CD4-positive, CD25-positive, alpha-beta regulatory T cell (primary cell): ENCODE data around the gene ABTB2. TPM values are rescaled to one million over a fixed set of nuclear protein-coding genes. Genes with fewer than 3 reads are reported as not detected.

Experiments
- ATAC-seq, 2 donors: fragments of 150-1000 bp; cut with Tn5 transposase; one replicate each; pipeline ENCODE4 v1.10.0; 2021; ENCODE audit warnings: low read depth in 2 of 2, moderate number of reproducible peaks in 2 of 2, moderate library complexity in 1 of 2
- DNase-seq, 3 donors: peaks; one replicate each; pipeline versions ENCODE4 v3.0.0 to v3.0.0-alpha.2; 2012 to 2022; ENCODE audit warnings: mixed read lengths in 1 of 3
- H3K27ac ChIP-seq: one replicate; pipeline ENCODE4 v1.7.0; 2013; ENCODE audit warnings: mild to moderate bottlenecking, low read length; ENCODE audit not compliant: insufficient read depth, poor library complexity, severe bottlenecking
- H3K27me3 ChIP-seq: one replicate; pipeline ENCODE4 v1.7.0; 2013; ENCODE audit warnings: low read length; ENCODE audit not compliant: control insufficient read depth, insufficient read depth
- H3K36me3 ChIP-seq: one replicate; pipeline ENCODE4 v1.7.0; 2013; ENCODE audit warnings: mild to moderate bottlenecking, low read length, moderate library complexity; ENCODE audit not compliant: control insufficient read depth, insufficient read depth
- H3K4me1 ChIP-seq: 2 replicates; pipeline ENCODE4 v1.7.0; 2013; ENCODE audit warnings: mild to moderate bottlenecking, low read length; ENCODE audit not compliant: insufficient read depth, control insufficient read depth, poor library complexity, severe bottlenecking
- H3K4me3 ChIP-seq: one replicate; pipeline ENCODE4 v1.7.0; 2013; ENCODE audit warnings: low read depth, mild to moderate bottlenecking, low read length, moderate library complexity
- H3K9me3 ChIP-seq, 2 experiments: 1 replicate in 1 of 2; 2 replicates in 1 of 2; pipeline ENCODE4 v1.7.0; 2013; ENCODE audit warnings: low read length in 2 of 2, mild to moderate bottlenecking in 1 of 2, moderate library complexity in 1 of 2; ENCODE audit not compliant: control insufficient read depth in 2 of 2
- H3K27ac Mint-ChIP-seq, 3 donors: one replicate each; pipeline ENCODE4 v1.8.0; 2020 to 2022; ENCODE audit warnings: mild to moderate bottlenecking in 3 of 3, mixed read lengths in 3 of 3, moderate library complexity in 2 of 3
- H3K27me3 Mint-ChIP-seq: one replicate; pipeline ENCODE4 v1.8.0; 2022; ENCODE audit warnings: mild to moderate bottlenecking, mixed read lengths
- H3K36me3 Mint-ChIP-seq: one replicate; pipeline ENCODE4 v1.8.0; 2020; ENCODE audit warnings: mixed read lengths
- H3K4me1 Mint-ChIP-seq, 4 donors: one replicate each; pipeline ENCODE4 v1.8.0; 2020 to 2022; ENCODE audit warnings: mixed read lengths in 4 of 4, mild to moderate bottlenecking in 1 of 4
- H3K4me3 Mint-ChIP-seq, 4 donors: one replicate each; pipeline ENCODE4 v1.8.0; 2020 to 2022; ENCODE audit warnings: mild to moderate bottlenecking in 4 of 4, mixed read lengths in 4 of 4, moderate library complexity in 3 of 4
- H3K9me3 Mint-ChIP-seq, 7 donors: one replicate each; pipeline ENCODE4 v1.8.0; 2020 to 2022; ENCODE audit warnings: mixed read lengths in 7 of 7, mild to moderate bottlenecking in 3 of 7, moderate library complexity in 2 of 7
- polyA plus RNA-seq, 4 donors: library from polyadenylated mRNA; unstranded; fragments of 300-500 nt; fragmentation: Illumina TruSeq; gene quantifications; one replicate each; pipeline ENCODE4 v1.2.3, GENCODE V29; 2021
- total RNA-seq: library from RNA; stranded (reverse); gene quantifications from one replicate; pipeline ENCODE4 v1.2.3, GENCODE V29; 2022

ABTB2 gene
- total and polyA plus RNA-seq, 5 donors from 2014 or later: 0.12 to 0.89 (median 0.13) TPM; not detected in 2

DNA sequence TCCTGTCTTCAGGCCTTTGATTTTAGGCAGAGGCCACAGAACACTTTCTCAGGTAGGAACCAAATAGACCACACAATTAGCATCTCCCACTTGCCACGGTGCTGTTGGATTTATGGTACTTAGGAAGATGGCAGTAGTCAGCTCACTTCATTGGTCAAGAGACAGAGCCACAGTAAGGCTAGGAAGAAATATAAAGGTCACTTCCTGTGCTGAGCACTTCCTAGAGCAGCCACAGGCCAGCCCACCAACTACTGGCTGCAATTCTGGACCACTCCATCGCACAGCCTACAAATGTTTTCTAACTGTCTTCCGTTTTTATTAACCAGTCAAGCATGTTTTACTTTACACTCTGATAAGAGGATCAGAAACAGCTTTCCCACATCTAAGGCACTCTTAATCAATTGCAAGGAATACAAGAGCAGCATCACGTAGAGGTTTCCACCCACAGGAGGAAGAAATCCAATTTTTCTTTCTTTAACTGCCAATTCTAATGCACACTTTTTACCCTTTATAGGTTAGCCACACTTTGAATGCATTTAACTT, 54.7 kb downstream of the ABTB2 start:
- DNase-seq: no peak
- Histone ChIP-seq H3K9me3 (no peaks in the 10 kb centered on the region), H3K27ac (no peak overlapping the region), H3K4me1 (no peaks in the 10 kb centered on the region), H3K27me3 (no peaks in the 10 kb centered on the region), H3K36me3 (no peaks in the 10 kb centered on the region), H3K4me3 (no peak overlapping the region)
- Mint-ChIP-seq H3K36me3 (no peaks in the 10 kb centered on the region), H3K9me3 (no peaks in the 10 kb centered on the region), H3K27me3 (peaks cover 6% of the 10 kb centered on the region), H3K4me3 (no peak overlapping the region), H3K27ac (no peak overlapping the region), H3K4me1 (peaks cover 0 to 5% (median 1%) of the 10 kb centered on the region in 4 donors)
- ATAC-seq: no peak

DNA sequence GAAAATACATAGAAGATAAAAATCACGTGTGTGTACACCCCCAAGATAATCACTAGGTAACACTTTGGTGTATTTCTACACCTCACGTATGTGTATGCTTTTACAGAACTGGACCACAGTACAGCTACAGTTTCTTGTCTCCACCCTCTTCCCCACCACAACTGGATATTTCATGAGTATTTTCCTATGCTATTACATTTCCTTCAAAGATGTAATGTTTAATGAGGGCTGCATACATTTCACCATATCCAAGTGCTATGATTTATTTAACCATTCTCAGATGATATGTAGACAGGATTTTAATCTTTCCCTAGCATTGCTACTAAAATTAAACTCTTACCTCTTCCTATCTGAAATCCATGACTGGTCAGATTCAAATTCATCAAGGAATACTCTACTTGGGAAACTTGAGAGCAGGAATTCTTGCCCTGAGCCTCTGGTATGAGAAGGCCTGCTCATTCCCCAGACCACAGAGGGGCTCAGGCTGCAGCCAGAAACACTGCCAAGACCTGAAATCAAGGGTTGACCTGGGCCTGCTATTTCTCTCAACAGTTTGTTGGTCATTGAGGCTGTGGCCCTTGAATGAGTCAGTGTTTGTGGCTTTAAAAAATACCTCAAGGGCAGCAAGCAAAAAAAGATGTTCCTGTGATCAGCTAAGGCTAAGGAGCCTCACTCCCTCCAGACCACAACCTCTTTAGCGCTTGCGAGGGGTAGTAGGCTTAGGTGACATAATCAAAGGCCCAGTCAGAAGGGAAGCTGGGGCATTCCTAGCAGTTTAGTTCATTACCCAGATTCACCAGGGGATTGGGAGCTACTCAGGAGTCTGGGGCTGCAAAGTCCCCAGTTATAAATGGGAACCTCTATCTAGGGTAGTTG, 55.5 kb downstream of the ABTB2 start:
- H3K4me3 Mint-ChIP-seq: no peak overlapping the region
- no peak for DNase-seq
- H3K27ac ChIP-seq: no peak overlapping the region

DNA sequence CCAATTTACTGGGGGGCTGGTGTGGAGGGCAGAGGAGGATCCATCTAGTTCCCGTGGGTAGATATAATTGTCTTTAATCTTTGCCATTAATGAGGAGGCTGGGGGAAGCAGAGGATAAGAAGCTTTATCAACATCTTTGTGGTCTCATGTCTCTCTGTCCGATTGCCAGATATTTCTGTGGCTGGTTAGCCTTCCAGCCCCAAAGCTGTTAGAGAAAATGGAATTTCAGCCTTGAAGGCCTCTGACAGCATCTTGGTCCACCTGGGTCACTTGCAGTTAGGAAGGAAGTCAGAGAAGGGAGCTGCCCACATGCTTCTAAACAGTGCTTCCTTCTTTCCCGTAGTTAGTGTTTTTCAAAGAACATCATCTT, 56.9 kb downstream of the ABTB2 start:
- Histone ChIP-seq H3K27me3 (no peaks in the 10 kb centered on the region), H3K36me3 (no peaks in the 10 kb centered on the region), H3K4me1 (no peaks in the 10 kb centered on the region), H3K9me3 (no peaks in the 10 kb centered on the region), H3K4me3 (no peak overlapping the region), H3K27ac (no peak overlapping the region)
- no peak overlapping the region for H3K4me3 Mint-ChIP-seq
- no peaks in the 10 kb centered on the region for H3K9me3 Mint-ChIP-seq
- ATAC-seq (no peak), DNase-seq (no peak)
- H3K4me1 Mint-ChIP-seq: peaks cover 0 to 2% (median 0%) of the 10 kb centered on the region in 4 donors
- H3K36me3 Mint-ChIP-seq: no peaks in the 10 kb centered on the region
- peaks cover 9% of the 10 kb centered on the region for H3K27me3 Mint-ChIP-seq
- H3K27ac Mint-ChIP-seq: peak overlapping the region in 2 of 3 donors; percentile 18 to 20

More for the DNA sequence above, 55.5 kb downstream of the ABTB2 start:
- Mint-ChIP-seq H3K27me3 (peaks cover 9% of the 10 kb centered on the region), H3K4me1 (peaks cover 0 to 2% (median 0%) of the 10 kb centered on the region in 4 donors), H3K36me3 (no peaks in the 10 kb centered on the region), H3K9me3 (no peaks in the 10 kb centered on the region), H3K27ac (no peak overlapping the region)
- Histone ChIP-seq H3K4me3 (no peak overlapping the region), H3K36me3 (no peaks in the 10 kb centered on the region), H3K4me1 (no peaks in the 10 kb centered on the region), H3K9me3 (no peaks in the 10 kb centered on the region), H3K27me3 (no peaks in the 10 kb centered on the region)
- ATAC-seq: no peak

DNA sequence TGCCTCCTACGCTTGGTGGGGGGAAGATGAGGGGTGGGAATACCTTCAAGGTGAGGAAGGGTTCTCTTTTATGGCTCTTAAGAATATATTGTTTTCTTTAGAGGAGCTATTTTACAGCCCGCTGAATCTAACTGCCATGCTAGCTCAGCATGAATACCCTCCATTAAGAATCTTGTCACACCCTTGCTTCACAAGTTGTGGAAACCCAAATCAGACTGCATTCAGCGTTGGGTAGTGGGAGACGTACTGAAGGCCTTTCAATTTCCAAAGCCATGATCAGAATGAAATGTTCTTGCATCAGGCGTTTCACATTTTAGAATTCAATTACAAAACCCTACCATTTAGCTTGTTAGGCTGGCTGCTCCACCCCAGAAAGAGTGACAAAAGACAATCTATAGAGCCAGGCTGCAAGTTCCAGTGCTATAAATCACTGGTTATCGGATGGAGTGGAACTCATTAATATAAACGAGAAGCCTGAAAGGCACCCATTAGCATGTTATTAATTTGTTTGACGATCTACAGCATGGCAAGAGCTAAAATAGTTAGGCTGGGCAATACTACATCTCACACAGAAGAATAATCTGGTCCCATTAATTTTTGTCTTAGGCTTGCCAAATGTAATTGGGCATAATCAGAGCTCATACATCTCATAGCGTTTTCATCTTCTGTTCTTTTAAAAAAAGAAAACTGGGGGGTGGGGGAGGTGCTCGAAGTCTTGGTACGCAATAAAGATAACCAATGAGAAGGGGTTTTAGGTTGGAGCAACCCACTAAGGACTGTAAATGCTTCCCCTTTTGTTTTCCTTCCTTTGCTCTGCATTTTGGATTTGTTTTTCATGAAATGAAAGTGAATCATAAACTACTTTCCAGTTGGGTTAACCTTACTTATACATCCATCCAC, 57.5 kb downstream of the ABTB2 start:
- Mint-ChIP-seq H3K4me1 (peaks cover 0 to 2% (median 0%) of the 10 kb centered on the region in 4 donors), H3K36me3 (no peaks in the 10 kb centered on the region), H3K4me3 (no peak overlapping the region), H3K27ac (peak overlapping the region in 1 of 3 donors; percentile 18), H3K9me3 (no peaks in the 10 kb centered on the region), H3K27me3 (peaks cover 7% of the 10 kb centered on the region)
- Histone ChIP-seq H3K27me3 (no peaks in the 10 kb centered on the region), H3K4me3 (no peak overlapping the region), H3K27ac (no peak overlapping the region), H3K4me1 (no peaks in the 10 kb centered on the region), H3K9me3 (no peaks in the 10 kb centered on the region), H3K36me3 (no peaks in the 10 kb centered on the region)
- ATAC-seq (no peak), DNase-seq (no peak)

DNA sequence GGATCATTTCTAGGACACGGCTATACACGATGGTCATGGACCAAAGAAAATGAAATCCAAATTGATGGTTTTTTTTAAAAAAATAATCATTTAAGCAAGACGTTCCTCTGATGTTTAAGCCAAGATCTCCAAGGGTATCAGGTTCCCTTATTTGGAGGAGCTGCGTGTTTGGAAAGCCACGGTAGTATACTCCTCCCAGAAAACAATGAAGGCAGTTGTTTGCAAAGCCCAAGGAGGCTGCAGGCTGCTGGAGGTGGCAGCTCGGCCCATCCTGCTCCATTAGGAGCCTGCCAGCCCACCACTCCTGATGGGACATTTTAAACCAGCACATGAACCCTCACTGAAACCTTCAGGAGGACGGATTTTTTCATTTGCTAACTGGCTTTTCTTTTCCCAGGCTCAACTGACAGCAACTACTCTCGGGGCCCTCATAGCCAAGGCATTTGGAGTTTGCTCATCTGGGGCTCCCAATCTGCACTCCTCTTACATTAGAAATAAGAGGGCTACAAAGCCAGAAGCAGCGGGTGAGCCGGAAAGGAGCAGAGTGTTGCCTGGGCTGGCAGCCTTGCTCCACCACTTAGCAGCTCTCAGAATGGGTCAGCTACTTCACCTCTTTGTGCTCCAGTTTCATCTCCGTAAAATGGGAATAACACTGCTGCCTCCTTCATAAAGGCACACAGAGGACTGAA, 58.4 kb downstream of the ABTB2 start:
- Mint-ChIP-seq H3K4me1 (peaks cover 0 to 2% (median 0%) of the 10 kb centered on the region in 4 donors), H3K27ac (no peak overlapping the region), H3K27me3 (peaks cover 5% of the 10 kb centered on the region), H3K9me3 (no peaks in the 10 kb centered on the region), H3K36me3 (no peaks in the 10 kb centered on the region), H3K4me3 (no peak overlapping the region)
- Histone ChIP-seq H3K27me3 (no peaks in the 10 kb centered on the region), H3K36me3 (no peaks in the 10 kb centered on the region), H3K4me1 (no peaks in the 10 kb centered on the region), H3K27ac (no peak overlapping the region), H3K9me3 (no peaks in the 10 kb centered on the region), H3K4me3 (no peak overlapping the region)
- no peak for ATAC-seq
- DNase-seq: no peak

DNA sequence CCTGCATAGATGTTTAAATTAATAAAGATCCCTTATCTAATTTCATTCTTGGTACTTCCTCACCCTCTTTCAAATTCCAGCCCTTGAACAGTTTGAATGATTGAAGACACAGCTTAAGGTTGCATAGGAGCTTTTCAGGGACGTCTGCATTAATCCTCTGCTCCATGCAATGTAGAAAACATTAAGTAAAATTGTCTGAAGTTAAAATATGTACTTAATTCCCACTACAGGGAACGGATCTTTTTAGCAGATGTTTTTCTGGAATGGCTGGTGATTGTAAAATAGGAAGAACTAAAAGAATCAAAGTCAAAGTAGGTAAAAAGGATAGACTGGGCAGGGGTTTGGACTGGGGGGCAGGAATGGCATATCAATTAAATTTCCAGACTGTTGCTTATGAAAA, 58.9 kb downstream of the ABTB2 start:
- no peaks in the 10 kb centered on the region for H3K4me1 ChIP-seq
- no peaks in the 10 kb centered on the region for H3K36me3 ChIP-seq
- DNase-seq (no peak), ATAC-seq (no peak)
- H3K9me3 ChIP-seq: no peaks in the 10 kb centered on the region
- Mint-ChIP-seq H3K27ac (no peak overlapping the region), H3K27me3 (peaks cover 5% of the 10 kb centered on the region), H3K9me3 (no peaks in the 10 kb centered on the region), H3K4me1 (peaks cover 0 to 2% (median 0%) of the 10 kb centered on the region in 4 donors), H3K4me3 (no peak overlapping the region), H3K36me3 (no peaks in the 10 kb centered on the region)
- no peak overlapping the region for H3K27ac ChIP-seq
- H3K4me3 ChIP-seq: no peak overlapping the region
- no peaks in the 10 kb centered on the region for H3K27me3 ChIP-seq

DNA sequence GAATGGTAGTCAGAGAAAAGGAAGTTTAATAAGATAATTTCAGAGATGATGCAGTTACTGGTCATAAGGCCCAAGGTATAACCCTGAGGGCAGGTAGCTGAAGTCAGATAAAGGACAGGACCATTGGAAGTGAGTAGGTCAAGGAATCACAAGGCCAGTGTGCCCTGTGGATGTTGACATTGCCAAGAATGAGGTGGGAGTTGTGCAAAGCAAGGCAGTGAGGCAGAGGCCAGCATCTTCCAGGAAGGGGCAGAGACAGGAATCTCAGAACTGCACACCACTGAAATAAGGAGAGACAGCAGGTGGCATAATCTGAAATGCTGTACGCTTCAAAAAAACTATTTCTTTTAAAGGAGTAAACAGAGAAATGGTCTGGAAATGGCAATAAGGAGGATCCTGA, 61.4 kb downstream of the ABTB2 start:
- no peaks in the 10 kb centered on the region for H3K27me3 ChIP-seq
- no peaks in the 10 kb centered on the region for H3K4me1 Mint-ChIP-seq
- peaks cover 0 to 2% (median 0%) of the 10 kb centered on the region in 7 donors for H3K9me3 Mint-ChIP-seq
- H3K4me3 ChIP-seq: no peak overlapping the region
- no peaks in the 10 kb centered on the region for H3K4me1 ChIP-seq
- H3K36me3 ChIP-seq: no peaks in the 10 kb centered on the region
- no peaks in the 10 kb centered on the region for H3K9me3 ChIP-seq
- no peak overlapping the region for H3K27ac Mint-ChIP-seq
- H3K27ac ChIP-seq: no peak overlapping the region
- peaks cover 10% of the 10 kb centered on the region for H3K27me3 Mint-ChIP-seq
- ATAC-seq (no peak), DNase-seq (no peak)
- no peak overlapping the region for H3K4me3 Mint-ChIP-seq
- no peaks in the 10 kb centered on the region for H3K36me3 Mint-ChIP-seq
